Measurements from ENCODE around the gene WDR91.
"Not testable (repeated sequence)": the region's sequence is repeated elsewhere in the genome, so short reads cannot be mapped to it uniquely, and the experiment has no call there.

WDR91 gene

DNA sequence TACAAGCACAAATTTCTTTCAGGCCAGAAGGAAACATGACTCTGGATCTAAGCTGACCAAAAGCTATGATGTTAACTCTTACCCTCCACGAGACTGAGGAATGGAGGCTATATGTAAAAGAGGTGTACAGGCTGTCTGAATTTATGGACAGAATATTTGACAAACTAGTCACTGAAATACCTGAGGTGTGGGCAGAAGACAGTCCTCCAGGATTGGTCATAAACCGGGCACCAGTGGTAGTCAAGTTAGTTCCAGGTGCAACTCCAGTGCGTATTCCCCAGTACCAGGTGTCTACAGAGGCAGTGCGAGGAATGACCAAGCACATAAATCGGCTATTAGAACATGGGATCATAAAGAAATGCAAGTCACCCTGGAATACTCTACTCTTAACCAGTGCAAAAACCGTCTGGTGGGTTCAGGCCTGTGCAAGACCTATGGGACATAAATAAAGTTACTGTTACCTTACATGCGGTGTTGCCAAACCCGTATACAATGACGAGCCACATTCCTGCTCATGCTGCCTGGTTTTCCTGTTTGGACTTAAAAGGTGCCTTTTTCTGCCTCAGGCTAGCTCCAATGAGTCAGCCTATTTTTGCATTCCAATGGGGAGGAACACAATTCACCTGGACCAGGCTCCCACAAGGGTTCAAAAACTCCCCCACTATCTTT lies 34.2 kb downstream of the WDR91 start:
- no peak for DNase-seq

DNA sequence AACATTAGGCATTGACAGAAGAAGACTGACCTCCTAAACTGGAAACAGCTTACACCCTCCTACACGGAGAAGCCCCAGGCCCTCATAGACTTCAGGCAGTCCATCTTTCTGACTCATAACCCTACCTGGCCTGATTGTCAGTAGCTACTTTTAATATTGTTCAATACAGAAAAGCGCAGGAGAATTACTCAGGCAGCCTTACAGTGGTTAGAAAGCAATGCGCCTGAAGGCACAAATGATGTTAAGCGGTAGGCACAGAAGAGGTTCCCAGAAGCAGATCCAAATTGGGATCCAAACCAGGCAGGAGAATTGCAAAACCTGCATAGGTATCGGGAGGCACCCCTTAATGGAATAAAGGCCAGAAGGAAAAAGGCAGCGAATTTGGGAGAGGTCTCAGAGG lies 35.4 kb downstream of the WDR91 start:
- DNase-seq = no peak

DNA sequence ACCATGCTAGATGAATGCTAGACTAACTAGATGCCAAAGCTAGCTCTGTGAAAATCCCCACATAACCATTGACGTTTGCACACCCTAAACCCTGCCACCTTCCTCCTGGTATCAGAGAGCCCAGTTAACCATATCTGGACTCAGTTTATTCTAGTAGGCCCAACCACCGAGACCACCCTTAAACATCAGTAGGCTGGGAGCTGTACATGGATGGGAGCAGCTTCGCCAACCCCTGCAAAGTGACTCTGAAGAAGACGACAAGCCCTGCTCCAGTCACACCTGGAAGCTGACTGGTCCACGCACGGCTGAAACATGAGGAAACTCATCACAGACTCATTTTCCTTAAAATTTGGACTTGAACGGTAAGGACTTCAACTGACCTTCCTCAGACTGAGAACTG lies 36.4 kb downstream of the WDR91 start:
- DNase-seq = no peak

DNA sequence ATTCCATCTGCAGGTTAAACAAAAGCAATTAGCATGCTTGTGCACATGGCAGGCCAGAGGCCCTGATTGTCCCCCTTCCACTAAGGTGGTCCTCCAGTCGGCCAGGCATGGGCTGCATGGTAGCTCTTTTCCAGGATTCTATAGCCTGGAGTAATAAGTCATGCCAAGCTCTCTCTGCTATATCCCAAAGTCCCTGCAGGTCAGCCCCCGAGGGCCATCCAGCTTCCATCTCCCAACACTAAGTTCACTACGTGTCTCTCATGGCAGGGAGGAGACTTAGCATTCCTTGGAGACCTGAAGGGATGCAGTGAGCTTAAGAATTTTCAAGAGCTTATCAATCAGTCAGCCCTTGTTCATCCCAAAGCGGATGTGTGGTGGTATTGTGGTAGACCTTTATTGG lies 37.4 kb downstream of the WDR91 start:
- not testable (repeated sequence) for DNase-seq

DNA sequence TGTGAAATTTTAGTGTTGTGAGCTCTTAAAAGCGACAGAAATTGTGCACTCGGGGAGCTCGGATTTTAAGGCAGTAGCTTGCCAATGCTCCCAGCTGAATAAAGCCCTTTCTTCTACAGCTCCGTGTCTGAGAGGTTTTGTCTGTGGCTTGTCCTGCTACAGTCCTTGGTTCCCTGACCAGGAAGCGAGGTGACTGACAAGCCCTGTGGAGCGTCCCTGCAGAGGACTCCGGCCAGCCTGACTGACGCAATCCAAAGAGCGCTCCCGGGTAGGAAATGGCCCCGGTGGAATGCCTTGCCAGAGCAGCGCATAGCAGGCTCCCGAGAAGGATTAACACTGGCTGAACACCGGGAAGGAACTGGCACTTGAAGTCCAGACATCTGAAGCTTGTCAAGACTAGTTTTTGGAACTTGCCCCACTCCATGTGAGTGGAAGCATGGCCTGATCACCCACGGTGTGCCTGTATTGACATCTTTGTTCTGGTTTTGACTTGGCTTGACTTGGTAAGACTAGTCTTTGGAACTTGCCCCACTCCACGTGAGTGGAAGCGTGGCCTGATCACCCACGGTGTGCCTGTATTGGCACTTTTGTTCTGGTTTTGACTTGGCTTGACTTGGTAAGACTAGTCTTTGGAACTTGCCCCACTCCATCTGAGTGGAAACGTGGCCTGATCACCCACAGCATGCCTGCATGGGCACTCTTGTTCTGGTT lies 39.6 kb downstream of the WDR91 start:
- not testable (repeated sequence) for DNase-seq

DNA sequence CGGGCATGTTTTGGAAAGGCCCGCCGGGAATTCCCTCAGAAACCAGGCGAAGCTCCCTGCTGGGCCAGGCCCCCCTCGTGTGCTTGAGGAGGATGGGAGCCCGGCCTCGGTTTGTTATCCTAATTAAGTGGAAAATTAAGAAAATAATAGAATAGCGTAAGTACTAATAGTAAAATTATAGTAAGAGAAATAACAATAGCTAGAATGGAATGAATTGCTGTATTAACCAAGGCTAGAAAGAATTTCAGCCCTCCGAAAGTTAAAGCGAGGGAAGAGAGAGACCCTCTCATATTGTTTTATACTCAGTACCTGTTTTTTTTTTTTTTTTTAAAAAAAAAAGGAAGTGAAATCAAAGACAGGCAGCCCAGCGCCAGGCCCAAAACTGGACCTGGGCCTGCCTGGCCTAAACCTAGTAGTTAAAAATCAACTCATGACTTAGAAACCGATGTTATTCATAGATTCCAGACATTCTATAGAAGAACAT lies 40.3 kb downstream of the WDR91 start:
- DNase-seq = not testable (repeated sequence)

DNA sequence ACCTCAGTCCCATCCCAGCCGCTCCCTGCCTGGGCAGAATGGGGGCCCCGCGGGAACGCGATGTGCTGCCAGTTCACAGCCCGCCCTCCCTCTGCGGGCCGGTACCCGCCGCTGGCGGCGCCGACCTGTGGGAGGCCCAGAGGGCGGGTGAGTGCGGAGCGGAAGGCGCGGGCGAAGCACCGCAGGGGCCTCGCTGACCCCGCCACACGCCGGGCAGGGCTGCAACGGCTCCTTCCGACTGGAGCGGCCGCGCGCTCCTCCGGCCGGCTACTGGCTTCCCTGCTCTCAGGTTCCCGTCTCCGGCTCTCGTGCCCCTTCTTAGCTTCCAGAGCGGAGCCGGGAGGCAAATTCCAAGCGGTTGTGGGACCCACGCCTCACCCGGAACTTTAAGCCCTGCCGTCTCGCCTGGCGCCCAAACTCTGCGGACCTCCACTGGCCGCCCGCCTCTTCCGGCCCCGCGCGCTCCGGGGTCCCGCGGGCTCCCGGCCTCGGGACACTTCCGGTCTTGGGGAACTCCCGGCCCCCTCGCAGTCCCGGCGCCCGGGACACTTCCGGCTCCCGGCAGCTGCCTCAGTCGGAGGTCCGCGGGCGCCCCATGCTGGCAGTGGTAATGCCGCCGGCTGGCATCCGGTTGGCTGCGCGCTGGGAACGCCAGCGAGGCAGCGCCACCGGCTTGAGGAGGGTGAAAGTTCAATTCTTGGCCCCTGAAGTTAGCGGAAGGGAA lies 40.9 kb downstream of the WDR91 start, which contains the start of gene CYREN:
TSS of gene CYREN (minus strand) at position 434 of the 724 bp plus-strand sequence. CDS start 1,785 bp downstream, outside the sequence.
- peak; percentile 91 for DNase-seq

DNA sequence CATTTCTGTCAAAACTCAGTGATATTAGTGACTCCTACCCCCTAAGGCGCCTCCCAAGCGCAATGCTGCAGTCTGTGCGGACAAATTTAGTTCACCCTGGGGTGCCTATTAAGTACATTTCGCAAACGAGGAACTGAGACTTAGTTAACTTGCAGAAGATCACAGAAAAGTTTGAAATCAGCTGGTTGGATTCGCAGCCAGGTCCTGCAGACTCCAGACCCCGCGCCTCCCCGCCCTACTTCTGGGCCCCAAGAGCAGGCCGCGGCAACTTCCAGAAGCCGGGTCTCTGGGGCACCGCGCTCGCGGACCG lies 41.4 kb downstream of the WDR91 start:
- DNase-seq = no peak

DNA sequence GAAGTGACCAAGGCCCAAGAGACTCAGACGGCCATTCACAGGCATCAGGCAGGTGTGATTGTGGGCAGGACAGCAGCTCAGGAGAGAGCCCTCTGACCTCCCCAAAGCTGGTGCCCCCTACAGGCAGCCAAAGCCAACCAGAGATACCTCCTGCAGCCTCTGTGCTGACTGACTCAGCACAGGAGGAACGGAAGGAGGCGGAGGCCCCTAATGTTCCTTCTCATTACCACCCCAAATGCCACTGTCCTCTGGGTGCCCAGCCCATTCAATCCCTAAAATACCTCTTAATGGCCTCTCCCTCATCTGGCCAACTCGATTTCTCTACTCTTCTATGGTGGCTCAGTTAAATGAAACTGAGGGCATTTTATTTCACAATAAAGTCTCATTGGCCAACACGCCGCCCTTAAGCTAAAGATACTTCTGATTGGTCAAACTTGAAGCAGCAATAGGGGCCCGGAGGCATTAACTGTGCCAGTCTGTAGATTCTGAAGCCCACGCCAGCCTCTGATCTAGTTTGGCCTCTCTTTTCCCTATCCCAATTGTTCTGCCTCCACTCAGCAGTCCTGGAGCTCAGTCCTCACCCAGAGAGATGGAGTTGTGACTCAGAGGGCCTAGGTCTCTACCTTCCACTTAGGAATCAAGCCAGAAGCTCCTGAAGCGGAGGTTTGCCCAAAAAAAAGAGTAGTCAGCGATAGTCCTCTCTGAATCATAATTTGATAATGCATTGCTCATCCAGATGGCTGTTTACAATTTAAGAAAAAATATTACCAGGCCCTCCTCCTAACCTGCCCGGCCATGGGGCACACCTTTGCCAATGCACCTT lies 42.0 kb downstream of the WDR91 start:
- peak; percentile 55 for DNase-seq

DNA sequence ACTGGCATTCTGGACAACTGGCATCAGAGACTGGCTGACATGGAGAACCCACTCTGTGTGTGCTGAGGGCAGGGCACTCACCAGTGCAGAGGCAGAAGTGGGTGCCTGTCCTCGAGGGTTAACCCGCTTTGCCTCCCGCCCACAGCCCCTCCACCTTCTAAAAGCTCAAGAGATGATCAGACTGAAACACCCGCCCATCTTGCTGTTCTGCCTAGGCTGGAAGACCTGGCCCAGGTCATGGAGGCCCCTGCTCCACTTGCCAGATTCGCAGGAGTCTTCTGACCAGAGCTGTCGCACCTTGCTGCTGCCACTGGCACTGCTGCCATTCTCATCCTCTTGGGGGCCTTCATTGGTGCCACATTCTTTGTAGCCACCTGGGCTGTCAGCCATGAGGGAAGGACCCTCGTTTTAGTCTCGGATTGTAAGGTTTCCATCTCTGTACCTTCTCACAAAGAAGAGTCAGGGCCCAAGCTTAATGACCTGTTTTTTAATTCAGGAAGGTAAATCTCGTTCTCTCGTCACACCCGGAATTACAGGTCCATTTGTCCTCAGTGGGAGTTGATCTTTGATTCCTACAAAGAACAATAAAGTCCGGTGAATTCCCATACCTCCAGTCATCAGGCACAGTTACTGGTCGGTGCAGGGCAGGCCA lies 42.7 kb downstream of the WDR91 start:
- DNase-seq = no peak

DNA sequence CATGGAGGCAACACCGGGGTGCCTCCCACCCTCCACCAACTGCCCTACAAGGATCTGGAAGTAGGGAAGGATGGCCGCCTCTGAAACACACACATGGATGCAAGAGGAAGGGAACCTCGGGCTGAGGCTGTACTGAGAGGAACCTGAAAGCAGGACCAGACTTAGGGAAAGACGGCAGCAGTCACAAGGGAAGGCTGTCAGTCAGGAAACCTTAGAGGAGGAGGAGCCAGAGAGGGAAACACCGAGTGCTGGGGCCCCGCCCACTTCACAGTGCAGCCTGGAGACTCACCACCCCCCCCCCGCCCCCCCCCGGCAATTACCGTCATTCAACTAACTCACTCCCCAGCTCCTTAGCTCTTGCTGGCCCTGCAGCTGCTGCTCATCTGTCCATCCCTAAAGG lies 43.3 kb downstream of the WDR91 start:
- peak; percentile 43 for DNase-seq

DNA sequence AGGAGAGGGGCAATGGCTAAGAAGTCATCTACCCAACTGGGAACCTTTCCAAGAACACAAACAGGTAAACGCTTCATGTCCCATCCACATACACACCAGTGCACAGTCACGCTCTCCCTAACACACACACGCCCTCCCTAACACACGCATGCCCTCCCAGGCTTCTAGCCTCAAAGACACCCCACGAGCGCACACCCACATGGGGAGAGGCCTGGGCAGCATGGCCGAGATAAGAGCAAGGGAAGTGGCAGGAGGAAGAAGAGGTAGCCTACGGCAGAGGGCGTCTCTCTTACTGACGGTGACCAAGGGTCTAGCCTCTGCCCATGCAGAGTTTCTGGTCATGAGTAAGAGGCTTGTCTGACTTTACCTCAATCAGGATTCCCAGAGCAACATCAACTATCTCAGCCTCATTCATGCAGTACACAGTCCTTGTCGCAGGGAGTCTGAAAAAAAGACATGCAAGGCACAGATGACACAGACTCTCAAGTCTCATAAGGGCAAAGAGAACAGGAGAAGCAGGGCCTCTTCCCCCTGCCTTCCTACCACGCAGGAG lies 43.9 kb downstream of the WDR91 start:
- no peak for DNase-seq

DNA sequence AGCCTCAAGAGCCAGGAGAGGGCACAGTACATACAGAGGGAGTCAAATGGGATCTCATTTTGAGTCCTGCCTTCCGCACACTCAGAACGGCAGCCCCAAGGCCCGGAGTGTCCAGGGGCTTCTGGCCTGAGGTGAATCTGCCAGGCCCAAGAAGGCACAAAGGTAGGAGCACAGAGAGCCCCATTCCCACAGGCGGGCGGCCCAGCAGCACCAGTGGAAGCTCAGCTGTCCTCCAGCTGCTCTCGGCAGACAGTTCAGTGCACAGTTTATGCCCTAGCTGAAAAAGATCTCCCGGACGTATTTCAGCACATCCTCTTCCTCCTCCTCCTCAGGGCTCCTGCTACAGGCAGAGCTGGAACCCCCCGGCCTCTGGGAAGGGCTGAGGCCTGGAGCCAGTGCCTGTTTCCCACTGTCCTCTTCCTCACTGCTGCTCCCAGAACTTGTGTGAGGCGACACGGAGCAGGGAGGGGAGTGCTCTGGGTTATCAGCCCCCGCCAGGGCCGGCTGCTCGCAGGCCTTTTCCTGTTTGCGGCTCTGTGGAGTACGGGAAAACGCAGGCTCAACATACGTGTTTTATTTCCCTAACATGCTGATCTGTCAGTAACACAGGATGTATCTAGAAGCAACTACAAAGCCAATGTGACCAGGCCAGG lies 44.9 kb downstream of the WDR91 start:
- DNase-seq = no peak

DNA sequence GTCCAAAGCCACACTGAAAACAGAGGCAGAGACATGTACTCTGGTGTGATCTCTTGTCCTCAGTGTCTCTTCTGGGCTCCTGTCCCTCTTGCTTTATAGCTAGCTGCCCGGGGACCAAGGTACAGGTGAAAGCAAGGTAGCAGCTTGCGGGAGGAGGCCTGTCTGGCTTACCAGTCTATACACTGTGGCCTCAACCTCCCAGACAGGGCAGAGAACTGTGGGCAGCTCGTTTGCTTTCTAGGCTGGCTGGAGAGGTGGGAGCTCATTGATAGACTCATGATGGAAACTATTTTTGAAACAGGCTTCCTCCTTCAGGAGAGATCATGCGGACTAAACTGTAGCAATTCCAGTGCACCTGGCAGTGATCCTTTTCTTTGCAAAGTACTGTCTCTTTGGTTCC lies 45.5 kb downstream of the WDR91 start:
- DNase-seq = no peak

DNA sequence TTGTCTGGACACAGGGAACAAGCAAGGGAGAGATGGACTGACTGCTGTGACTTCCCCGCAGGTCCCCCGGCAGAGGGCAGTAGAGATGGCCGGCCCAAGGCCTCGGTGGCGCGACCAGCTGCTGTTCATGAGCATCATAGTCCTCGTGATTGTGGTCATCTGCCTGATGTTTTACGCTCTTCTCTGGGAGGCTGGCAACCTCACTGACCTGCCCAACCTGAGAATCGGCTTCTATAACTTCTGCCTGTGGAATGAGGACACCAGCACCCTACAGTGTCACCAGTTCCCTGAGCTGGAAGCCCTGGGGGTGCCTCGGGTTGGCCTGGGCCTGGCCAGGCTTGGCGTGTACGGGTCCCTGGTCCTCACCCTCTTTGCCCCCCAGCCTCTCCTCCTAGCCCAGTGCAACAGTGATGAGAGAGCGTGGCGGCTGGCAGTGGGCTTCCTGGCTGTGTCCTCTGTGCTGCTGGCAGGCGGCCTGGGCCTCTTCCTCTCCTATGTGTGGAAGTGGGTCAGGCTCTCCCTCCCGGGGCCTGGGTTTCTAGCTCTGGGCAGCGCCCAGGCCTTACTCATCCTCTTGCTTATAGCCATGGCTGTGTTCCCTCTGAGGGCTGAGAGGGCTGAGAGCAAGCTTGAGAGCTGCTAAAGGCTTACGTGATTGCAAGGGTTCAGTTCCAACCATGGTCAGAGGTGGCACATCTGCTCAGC lies 46.8 kb downstream of the WDR91 start:
- DNase-seq = no peak

DNA sequence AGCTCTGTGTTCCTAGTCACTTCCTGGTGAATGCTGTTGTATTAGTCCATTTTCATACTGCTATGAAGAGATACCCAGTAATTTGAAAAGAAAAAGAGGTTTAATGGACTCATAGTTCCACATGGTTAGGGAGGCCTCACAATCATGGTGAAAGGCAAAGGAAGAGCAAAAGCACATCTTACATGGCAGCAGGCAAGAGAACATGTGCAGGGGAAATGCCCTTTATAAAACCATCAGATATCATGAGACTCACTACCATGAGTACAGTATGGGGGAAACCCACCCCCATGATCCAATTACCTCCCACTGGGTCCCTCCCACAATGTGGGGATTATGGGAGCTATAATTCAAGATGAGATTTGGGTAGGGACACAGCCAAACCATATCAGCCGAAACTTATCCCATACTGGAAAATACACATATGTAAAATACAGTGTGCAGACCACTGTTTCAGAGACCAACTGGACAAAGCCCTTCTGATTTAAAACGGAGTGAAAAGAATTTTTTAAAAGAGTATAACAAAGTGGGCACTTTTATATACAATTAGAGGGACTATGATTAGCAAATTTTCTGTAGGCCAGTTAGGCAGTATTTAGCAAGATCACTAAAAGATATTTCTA lies 48.8 kb downstream of the WDR91 start:
- no peak for DNase-seq

DNA sequence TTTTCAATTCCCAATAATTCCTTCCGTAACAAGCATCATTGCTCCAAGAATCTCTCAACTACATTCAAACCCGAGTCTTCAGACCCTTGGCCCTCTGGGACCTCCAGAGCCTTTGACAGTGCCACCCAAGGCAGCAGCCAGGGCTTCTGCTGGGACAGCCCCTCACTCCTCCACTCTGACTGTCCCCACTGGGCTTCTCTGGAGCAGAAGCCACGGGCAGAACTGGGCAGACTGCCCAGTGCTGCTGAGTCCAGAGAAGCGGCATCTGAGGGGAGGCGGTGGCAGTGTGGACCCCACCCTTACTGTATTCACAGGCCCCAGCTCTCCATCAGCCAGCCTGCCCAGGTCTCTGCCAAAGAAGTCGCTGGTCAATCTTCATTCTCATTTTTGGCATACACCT lies 49.7 kb downstream of the WDR91 start:
- no peak for DNase-seq

DNA sequence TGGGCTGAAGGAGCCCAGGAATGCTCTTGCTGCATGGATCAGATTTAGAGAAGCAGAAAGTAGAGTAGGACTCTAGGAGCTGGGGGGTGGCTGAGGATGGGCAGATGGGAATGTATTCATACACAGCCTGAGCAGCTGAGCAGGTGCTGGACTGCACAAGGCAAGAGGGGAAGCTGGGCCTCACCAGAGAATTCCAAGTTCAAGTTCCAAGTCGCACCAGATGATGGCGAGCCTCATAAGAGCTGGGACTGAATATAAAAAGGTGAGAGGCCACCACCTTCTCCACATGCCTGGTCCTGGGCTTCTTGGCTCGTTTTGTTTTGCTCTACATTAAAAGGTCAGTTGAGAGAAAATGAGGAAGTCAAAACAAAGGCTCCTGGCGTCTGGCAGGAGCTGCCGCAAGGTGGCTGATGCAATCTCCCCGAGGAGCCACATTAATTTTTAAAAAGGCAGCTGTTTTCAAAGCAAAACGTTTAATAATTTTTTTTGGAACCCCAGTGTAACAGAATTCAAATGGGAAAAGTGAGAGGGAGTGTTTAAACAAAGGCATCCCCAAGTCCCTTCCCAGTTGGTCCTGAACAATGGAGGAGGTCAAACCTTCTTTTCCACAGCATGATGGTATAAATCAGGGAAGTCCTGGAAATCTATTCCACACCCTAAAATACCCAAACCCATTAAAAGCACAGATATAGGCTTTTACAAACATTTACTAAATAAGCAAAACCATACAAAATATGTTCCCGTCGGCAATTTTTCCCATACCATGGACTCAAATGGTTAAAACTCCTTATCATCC lies 50.3 kb downstream of the WDR91 start:
- no peak for DNase-seq

DNA sequence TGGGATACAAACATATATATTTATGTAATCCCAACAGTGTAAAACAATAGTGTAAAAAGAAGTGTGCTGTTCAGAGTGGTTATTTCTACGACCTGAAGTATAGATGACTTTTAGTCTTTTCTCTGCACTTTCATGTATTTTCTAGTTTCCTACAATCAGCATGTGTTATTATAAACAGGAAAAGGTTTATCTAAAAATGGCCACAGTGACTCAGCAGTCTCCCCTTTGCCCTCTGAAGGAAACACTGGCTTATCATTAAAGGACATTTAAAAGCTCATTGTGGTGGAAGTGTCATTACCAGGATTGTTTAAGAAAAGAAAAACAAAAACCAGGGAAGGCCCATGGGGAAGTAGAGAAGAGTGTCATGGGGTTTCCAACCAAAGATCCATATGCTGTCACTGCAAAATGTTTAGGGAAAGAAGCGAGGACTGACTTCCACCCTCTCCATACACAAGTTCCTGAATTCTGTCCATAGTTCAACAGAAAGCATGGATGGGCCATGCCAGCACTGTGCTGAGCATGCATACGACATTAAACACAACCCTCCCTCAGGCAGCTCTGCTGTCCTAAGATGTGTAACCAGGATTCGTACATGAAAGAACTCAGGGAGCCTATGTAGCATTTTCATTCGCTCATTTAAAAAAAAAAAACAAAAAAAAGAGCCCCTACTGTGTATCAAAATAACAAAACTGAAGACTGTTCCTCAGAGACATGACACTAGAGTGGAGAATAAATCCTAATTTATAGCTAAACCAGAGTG lies 51.0 kb downstream of the WDR91 start:
- no peak for DNase-seq

Measured in activated T-cell treated with anti-CD3 and anti-CD28 coated beads, Interleukin-2, amount 50 U/mL, for 1 hour (primary cell).